Ecto neural progenitor cell (in vitro differentiated cells): Measurements from ENCODE around the gene TNFRSF19.
"Not testable (repeated sequence)": the region's sequence is repeated elsewhere in the genome, so short reads cannot be mapped to it uniquely, and the experiment has no call there.

Experiments used
- DNase-seq: peaks from one replicate; pipeline ENCODE4 v3.0.0-alpha.2; 2018; ENCODE audit warnings: low spot score

Gene TNFRSF19, protein sequence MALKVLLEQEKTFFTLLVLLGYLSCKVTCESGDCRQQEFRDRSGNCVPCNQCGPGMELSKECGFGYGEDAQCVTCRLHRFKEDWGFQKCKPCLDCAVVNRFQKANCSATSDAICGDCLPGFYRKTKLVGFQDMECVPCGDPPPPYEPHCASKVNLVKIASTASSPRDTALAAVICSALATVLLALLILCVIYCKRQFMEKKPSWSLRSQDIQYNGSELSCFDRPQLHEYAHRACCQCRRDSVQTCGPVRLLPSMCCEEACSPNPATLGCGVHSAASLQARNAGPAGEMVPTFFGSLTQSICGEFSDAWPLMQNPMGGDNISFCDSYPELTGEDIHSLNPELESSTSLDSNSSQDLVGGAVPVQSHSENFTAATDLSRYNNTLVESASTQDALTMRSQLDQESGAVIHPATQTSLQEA

DNA sequence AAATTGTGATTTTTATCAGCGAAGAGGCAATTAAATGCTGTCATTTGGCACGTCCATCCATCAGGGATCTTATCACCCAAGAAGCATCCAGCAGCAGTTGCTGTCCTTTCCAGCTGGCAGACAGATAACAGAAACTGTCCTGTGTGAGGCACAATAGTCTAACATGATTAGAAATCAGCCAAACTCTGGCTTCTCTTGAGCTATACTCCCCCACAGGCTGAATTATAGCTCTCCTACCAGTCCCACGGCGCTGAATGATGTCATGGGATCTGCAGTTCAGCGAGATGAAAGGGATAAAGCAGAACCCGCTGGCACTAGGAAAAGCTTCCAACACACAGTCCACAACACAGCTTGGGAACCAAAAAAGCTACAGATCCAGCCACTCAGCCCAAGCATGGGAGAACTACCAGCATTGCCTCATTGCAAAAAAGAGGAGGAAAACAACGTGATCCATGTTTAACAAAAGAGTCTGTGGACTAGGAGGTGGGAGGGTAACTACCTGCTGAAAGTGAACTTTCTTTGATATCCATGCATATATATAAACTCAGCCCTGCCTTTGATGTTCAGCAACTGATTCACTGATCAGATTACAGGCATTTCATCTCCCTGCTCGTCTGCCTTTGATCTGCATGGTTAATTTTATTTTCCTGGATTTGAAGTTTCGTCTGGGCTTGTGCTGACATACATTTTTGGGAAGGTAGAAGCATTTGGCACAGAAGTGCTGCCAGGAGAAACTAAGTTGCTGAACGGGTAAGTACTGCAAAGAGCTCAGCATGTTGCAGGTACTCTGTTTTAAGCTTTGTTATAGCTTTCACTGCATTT, at the start of gene TNFRSF19:
TNFRSF19 (plus strand) TSS at position 314 of the 822 bp plus-strand sequence. CDS start 19,772 bp downstream, outside the sequence.
- peak; percentile 75 for DNase-seq

DNA sequence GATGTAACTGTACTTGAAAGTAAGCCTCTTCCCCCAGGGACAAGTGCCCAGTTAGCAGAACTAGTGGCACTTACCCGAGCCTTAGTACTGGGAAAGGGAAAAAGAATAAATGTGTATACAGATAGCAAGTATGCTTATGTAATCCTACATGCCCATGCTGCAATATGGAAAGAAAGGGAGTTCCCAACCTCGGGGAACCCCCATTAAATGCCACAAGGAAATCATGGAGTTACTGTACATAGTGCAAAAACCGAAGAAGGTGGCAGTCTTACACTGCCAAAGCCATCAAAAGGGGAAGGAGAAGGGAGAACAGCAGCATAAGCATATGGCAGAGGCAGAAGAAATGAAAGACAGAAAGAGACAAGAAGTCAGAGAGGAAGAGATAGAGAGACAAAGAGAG, 40.3 kb upstream of the TNFRSF19 start:
- not testable (repeated sequence) for DNase-seq

DNA sequence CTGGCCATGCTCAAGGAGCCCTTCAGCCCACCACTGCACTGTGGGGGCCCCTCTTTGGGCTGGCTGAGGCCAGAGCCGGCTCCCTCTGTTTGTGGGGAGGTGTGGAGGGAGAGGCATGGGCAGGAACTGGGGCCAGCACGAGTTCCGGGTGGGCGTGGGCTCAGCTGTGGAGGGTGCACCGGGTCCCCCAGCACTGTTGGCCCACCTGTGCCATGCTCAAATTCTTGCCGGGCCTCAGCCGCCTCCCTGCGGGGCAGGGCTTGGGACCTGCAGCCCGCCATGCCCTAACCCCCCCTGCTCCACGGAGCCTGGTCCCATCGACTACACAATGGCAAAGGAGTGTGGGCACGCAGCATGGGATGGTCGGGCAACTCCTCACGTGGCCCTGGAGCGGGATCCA, 38.8 kb upstream of the TNFRSF19 start:
- DNase-seq, result no peak

DNA sequence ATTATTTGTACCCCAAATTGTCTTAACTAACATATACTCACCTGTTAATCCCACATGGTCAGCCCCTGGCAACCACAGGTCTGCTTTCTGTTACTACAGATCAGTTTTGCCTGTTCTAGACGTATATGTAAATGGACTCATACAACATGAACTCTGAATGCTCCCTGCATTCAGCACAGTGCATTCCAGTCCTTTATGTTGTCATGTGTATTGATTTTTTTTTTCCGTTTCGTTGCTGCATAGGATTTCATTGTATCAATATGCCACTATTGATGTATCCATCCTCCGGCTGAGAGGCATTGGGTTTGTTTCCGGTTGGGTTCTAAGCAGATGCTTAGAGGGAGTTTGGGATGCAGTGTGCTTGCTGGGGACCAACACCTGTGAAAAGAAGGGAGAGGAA, 36.1 kb upstream of the TNFRSF19 start:
- DNase-seq, result no peak

DNA sequence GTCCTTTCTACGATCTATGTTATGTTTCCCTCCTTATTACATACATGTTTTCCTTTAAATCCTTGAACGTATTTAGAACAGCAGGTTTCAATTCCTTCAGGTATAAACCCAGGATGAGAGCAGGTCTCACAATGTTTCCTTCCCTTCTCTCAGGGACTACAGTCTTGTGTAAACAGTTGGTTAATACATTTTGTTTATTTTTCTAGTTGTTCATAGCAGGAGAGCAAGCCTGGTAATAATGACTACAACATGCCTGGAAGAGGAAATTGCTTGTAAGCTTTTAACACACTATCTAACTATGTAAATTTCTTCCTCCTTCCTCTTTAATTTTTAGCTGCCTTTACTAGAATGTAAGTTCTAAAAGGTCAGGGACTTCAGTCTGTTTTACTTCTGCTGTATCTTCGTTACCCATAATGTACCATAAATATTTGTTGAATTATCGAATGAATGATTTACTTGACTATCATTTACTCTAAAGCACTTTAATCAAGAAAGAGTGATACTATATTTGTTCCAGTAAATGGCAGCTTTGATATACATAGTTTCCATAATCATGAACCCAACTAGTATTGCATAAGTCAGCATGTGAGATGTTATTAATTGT, 28.9 kb upstream of the TNFRSF19 start:
- DNase-seq, result no peak

DNA sequence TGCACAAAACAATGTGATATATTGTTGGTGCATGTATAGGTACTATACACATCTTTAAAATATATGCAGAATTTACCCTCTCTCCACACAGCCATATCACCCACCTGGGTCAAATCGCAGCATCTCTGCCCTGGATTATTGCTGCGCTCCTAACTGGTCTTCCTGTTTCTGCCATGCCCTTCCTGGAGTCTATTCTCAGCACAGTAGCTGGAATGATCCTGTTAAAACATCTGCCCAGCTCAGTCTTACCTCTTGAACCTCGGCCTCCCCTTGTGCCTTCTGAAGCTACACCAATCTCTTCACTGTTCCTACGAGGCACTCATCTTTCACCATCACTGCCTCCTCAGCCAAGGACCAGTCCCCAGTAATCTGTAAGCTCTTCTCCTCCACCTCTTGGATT, 25.5 kb upstream of the TNFRSF19 start:
- DNase-seq, result no peak

DNA sequence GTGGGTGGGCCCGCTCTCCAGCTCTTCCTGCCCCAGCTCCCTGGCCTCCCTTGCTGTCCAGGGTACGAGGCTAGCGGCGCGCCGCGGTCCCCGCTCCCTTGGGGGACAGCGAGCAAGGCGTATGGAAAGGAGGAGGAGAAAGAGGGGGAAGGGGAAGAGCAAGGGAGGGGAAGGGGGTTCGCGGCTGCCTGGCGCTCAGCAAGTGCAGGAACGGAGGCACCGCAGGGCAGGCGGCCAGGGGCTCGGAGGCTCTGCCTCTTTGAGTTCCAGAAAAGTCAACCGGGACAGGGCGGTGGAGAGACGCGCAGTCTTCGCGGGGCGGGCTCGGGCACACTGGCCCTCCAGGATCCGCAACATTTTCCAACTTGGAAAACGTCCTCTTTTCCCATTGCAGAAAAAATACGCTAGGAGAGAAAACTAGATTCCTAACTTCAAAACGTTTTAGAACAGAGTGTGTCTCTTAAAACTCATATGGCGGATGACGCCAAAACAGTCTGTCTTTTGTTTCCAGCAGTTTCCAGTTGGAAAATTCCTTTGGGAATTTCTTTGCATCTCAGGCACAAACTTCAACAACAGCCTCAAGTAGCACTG, 23.1 kb upstream of the TNFRSF19 start:
- peak; percentile 62 for DNase-seq

DNA sequence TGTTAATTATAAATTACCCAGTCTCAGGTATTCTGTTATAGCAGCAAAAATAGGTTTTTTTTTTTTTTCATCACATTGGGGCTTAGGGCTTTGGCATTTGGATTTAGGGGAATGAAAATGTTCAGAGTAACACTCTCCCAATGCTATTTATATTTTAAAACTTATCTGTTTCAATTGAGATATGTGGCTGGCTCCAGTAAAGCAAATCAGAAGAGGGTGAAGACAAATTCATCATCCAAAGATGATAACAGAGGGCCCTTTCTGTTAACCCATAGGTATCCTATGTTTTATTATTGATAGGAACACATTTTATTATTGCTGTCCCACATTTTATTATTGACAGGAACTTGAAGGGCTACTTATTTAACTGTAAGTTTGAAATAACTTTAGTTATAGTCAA, 20.5 kb upstream of the TNFRSF19 start:
- DNase-seq, result no peak

DNA sequence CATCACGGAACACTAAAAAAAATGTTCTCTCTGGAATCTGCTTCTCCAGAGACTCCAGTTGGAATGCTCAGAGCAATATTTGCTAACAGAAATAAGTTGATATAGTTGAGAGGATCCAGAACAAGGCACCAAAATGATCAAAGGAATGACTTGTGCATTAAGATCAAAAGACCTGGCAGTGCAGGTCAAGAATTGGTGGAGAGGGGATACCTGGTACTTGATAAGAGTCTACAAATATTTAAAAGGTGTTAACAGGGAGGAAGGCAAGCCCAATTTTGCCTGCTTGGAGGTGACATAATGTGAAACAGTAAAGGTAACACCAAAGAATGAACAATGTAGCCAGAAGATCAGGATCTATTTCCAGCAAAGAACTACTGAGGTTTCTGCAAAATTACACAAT, 20.0 kb upstream of the TNFRSF19 start:
- DNase-seq, result no peak

DNA sequence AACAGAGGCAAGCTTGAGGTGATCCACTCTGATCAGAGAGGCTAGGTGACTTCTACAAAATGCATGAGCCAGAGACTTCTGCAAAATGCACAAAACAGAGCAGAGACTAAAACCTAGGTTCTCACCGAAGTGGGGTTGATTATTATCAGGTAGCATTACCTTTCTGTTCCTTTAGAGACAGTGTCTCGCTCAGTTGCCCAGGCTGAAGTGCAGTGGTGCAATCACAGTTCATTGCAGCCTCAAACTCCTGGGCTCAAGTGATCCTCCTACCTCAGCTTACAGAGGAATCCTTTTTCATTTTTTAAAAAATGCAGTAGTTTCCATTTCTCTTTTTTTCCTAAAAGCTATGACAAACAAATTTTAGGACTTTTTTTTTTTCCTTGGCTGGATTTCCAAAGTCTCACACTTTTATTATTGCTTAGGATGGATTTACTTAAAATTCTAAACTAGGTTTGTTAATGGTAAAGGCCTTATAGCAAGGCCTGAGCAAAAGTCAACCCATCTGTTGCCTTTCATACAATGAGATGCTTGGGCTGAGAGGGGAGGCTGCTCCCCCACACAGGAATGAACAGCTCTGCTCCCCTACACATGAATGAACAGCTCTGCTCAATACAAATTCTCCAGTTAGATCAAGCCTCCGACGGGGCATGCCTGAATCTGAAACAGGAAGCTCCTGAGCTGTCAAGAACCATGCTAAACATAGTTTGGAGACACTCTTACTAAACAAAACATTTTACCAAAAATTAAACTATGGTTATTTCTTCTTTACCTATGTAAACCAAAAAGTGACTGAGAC, 18.8 kb upstream of the TNFRSF19 start:
- DNase-seq, result no peak

DNA sequence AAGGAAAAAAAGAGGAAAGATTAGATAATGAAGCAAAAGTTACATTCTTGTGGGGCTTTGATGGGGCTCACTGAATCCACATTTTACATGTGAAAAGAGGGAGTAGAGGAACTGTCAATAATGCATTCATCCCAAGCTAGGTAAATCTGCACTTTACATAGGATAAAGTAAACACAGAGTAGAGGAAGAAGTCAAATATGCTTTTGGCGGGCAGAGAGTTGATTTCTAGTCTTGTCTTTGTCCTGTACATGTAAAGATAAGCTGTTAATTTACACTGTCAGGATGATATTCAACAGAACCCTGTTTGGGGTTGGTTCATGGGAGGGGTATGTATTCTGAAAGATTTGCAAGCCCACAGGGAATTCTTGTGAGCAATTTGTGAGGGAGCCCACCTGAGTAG, 18.0 kb upstream of the TNFRSF19 start:
- no peak for DNase-seq

DNA sequence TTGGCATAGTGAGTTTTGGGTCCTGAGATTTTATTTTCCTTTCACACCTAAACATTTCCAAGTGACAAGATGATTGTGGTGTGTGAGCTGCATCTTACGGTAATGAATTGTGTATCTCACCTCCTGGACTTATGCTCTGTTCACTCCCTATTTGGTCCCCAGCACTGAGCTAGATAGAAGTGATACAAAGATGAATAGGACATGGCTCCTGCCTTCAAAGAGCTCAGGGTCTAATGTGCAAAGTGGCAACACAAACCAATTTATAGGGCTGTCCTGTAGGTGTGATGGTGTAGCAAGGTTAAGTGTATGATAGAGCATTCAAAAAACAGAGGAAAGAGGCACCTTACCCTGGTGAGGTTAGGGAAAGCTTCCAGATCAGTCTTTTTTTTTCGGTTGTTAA, 17.6 kb upstream of the TNFRSF19 start:
- no peak for DNase-seq

DNA sequence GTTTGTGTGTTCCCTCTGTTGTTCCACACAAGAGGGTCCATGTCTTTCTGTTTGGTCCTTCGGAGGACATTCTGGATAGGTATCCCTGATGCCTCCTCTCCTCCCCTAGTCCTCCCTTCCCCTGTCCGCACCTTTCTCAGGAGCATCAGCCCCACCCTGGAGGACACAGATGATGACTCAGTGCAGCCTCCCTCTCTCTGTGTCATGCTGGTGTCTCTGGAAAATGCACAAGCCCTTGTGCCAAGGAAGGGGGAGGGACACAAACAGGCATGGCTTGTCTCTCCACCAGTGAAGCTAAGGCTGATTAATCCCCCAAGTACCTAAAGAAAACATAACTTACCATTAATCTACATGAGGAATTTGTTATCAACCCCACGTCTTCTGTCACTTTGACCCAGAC, 16.2 kb upstream of the TNFRSF19 start:
- DNase-seq, result no peak

DNA sequence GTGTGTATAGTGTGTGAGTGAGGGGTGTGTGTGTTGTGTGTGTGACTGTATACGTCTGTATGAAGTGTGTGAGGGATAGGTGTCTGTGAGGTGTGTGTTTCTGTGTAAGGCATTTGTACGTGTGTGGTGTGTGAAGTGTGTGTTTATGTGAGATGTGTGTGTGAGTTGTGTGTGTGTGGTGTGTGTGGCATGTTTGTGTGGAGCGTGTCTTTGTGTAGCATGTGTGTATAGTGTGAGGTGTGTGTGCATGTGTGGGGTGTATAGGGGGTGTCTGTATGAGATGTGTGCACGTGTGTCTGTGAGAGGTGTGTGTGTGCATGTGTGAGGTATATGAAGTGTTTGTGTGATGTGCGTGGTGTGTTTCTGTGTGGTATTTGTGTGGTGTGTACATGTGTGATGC, 13.2 kb upstream of the TNFRSF19 start:
- DNase-seq, result no peak

DNA sequence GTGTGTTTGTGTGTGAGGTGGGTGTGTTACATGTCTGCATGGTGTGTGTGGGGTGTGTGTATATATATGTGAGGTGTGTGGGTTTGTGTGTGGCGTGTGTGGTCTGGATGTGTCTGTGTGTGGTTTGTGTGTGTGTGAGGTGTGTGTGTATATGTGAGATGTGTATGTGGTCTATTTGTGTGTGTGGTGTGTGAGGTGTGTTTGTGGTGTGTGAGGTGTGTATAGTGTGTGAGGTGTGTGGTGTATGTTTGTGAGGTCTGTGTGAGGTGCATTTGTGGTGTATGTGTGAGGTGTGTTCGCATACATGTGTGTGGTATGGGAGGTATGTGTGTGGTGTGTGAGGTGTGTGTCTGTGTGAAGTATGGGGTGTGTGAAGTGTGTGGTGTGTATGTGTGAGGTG, 12.5 kb upstream of the TNFRSF19 start:
- no peak for DNase-seq

DNA sequence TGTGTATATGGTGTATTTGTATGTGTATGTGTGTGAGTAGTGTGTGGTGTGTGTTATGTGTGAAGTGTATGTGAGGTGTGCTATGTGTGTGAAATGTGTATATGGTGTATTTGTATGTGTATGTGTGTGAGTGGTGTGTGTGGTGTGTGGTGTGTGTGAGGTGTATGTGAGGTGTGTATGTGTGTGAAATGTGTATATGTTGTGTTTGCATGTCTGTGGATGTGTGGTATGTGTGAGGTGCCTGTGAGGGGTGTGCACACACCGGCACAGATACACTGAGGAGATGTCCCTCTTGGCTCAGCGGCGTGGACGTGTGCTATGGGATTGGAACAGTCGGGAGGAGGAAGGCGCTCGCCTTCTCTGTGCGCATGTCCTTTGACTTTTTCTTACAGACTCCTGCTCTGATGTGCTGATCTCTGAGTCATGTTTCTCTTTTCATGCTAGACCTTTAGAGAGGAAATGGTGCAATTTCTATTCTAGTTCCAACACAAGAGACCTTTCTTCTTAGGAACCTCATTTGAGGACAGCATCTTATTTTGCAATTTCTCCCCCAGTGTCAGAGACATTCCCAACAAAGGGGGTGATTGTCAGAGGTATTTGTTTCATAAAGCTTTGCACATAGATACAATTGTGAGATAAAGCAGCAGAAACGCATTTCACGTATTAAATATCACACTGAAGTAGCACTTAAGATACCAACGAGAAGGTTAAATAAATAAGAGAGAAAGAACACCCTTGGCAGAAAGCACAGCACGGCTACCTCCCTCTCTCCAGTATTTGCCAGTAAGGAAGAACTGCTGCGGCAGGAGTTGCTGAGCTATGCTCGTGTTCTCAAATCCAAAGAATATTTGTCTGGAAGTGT, 11.3 kb upstream of the TNFRSF19 start:
- DNase-seq, result no peak

DNA sequence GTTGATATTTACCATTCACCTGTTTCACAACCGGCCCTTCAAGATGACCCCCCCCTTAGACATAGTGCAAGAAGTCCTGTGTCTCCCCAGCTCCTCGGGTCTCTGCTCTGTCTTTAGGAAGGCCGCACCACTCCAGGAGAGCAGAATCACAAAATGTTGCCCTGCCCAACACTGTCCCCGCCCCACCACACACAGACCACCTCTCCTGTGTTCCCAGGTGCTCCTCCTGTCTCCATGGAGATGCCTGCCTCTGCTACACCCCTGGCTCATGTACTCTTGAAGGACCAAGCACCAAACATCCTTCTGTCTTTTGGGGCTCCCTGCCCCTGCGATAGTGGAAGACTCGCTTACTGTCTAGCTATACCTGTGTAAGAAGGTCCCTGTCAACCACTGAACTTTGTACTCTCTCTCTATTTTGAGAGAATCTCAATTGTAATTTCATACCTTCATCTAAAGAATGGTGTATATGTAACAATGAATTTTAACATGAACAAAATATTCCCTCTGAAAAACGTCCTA, 9.6 kb upstream of the TNFRSF19 start:
- DNase-seq, result no peak

DNA sequence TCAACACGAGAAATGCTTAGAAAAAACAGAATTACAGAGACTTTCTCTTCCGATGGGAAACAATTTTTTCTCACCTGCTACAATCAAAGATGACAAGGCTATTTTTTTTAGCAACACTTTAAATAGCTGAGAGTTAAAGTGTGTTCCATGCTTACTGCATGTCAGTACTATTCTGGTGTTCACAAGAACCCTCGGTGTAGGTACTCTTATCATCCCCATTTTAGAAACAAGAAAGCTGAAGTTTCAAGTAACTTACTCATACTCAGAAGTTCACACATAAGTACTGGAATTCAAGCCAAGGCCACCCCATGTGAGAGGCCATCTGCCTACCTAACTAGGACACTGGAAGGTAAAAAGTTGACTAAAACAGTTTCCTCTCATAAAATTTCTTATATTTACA, 9.0 kb upstream of the TNFRSF19 start:
- DNase-seq, result no peak

DNA sequence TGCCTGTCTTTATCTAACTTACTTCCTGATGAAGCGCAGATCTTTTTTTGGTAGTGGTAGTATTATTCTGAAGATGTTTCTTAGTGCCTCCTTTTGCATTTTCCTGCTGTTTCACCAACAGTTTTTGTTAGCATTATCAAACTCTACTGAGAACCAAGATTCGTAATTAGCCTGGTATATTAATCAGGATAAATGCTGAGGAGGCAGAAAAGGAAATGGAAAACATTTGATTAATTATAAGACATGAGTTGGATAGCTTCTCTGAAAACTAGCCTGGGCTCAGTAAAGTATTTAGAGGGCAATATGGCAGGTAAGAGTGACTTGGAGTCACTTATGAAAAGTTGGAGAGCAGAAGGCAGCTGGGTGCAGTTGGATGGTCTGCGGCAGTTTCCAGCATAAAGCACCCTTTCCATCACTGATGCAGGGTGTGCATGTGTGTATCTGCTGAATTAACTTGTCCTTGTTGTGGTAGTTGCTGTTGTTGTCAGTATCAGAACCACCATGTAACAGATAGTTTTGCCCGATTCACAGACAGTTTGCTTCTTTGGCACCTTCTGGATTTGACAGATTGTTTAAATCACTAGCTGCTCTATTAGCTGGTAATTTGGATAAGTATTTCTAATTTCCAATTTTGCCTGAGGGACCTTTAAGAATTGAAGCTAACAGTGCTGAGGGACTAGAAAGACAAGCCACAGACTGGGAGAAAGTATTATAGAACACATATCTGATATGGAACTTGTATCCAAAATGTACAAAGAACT, 6.9 kb upstream of the TNFRSF19 start:
- no peak for DNase-seq
